ENCODE data around the gene CDKN3.
A peak's percentile ranks its signal among the peaks of the same experiment; 100 is the strongest.
"Not testable (repeated sequence)": the region's sequence is repeated elsewhere in the genome, so short reads cannot be mapped to it uniquely, and the experiment has no call there.

CDKN3 gene

GRCh38 chr14:54425068-54425467, 28.3 kb downstream of the CDKN3 start:
- DNase-seq: no peak

GRCh38 chr14:54425537-54426274, 28.9 kb downstream of the CDKN3 start:
- no peak for DNase-seq

DNA sequence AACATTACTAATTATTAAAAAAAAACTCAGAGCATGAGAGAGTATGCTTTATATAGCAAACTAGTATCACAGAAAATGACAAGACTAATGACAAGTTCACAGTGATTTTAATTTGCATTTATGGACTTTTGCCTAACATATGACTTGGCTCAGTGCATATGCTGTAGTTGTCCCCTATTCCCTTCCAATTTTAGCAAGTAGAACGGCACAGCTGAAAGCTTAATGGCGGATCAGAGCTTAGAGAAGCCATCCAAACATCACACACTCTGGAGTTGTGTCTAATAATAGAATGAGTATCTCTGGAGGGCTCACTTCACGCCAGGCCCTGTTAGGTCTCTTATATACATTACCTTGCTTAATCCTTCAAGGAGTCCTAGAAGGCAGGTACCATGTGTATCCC, 31.1 kb downstream of the CDKN3 start:
- DNase-seq: no peak

- no peak for DNase-seq
Measured at GRCh38 chr14:54428527-54428926, 31.7 kb downstream of the CDKN3 start.

- no peak for DNase-seq
Measured at GRCh38 chr14:54435500-54435981, 38.7 kb downstream of the CDKN3 start.

DNA sequence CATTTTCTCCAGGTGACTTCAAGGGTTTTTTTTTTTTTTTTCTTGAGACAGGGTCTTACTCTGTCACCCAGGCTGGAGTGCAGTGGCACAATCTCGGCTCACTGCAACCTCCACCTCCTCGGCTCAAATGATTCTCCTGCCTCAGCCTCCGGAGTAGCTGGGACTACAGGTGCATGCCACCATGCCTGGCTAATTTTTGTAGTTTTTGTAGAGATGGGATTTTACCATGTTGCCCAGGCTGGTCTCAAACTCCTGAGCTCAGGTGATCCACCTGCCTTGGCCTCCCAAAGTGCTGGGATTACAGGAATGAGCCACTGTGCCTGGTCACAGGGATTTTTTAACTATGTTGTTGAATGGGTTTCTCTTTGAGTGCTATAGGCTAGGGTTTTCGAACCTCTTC, 41.1 kb downstream of the CDKN3 start:
- not testable (repeated sequence) for DNase-seq

- DNase-seq: no peak
Measured at GRCh38 chr14:54438703-54439102, 41.9 kb downstream of the CDKN3 start.

- no peak for DNase-seq
Measured at GRCh38 chr14:54440037-54440436, 43.2 kb downstream of the CDKN3 start.

- DNase-seq: no peak
Measured at GRCh38 chr14:54440476-54440872, 43.7 kb downstream of the CDKN3 start.

GRCh38 chr14:54440873-54441868, 44.4 kb downstream of the CDKN3 start, which contains the start of gene CNIH1:
TSS of gene CNIH1 (minus strand) at chr14:54441374. CDS start at chr14:54441327, 47 bp downstream.
- peak; percentile 76 for DNase-seq

DNA sequence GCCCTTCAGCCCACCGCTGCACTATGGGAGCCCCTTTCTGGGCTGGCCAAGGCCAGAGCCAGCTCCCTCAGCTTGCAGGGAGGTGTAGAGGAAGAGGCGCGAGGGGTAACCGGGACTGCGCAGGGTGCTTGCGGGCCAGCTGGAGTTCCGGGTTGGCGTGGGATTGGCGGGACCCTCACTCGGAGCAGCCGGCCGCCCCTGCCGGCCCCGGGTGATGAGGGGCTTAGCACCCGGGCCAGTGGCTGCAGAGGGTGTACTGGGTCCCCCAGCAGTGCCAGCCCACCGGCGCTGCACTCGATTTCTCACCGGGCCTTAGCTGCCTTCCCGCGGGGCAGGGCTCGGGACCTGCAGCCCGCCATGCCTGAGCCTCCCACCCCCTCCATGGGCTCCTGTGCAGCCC, 46.2 kb downstream of the CDKN3 start:
- DNase-seq: not testable (repeated sequence)

DNA sequence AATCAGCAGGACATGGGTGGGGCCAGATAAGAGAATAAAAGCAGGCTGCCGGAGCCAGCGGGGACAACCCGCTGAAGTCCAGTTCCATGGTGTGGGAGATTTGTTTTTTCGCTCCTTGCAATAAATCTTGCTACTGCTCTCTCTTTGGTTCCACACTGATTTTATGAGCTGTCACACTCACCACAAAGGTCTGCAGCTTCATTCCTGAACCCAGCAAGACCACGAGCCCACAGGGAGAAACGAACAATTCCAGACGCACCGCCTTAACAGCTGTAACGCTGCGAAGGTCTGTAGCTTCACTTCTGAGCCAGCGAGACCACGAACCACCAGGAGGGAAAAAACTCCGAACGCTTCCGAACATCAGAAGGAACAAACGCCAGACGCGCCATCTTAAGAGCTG, 47.2 kb downstream of the CDKN3 start:
- DNase-seq: no peak

DNA sequence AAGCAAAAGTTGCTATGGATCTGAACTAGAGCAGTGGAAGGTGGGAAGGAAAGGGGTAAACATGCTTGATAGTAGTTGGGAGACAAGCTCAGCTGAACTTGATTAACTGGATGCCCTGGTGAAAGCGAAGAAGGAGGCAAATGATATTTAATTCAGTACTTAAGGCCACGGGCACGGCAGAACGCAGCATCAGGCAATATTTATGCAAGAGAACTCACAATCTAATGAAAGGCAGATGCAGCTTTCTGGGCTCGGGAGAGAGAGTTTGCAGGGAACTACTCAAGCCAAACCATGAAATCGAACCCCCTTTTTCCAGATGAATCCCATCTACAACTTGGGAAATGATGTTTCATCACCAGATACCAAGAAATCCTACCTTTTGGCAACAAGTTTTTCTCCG, 47.9 kb downstream of the CDKN3 start:
- DNase-seq: no peak

DNA sequence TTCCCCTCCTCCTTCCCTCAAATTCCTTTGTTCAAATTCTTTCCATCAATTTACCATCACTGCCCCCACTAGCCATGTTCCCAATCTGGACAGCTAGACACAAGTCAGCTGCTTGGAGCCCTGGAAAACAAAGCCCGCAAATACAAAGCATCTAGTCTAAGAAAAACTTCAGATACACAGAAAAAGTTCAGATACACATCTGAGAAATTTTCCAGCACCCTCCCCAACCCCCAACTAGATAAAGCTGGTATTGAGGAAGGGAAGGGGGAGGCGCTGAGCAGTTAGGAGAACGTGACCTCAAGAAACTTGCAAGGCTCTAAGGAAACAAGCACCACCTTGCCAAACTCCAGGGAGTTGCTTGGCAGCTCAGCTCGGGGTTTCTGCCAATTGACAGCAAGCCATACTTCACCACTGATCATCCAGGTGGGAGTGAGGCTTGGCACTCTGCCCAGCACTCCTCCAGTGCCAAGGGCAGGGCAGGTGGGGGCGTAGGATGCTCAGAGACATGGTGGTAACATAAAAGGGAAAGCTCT, 49.4 kb downstream of the CDKN3 start:
- DNase-seq: no peak

DNA sequence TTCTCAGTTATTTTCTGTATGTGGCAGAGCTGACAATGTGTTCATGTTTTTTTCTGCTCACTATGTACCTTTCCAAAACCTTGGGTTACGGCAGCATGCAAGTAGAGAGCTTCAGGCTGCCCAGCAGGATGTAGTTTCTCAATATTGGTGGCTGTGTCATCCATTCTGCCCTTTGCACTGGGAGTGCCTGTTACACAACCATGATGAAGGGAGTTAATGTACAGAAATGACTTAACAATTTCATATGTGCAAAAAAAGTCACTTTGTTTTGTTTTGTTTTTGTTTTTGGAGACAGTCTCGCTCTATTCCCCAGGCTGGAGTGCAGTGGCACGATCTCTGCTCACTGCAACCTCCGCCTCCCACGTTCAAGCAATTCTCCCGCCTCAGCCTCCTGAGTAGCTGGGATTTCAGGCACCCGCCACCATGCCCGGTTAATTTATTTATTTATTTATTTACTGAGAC, 50.5 kb downstream of the CDKN3 start:
- DNase-seq: no peak

- DNase-seq: no peak
Measured at GRCh38 chr14:54450535-54450934, 53.7 kb downstream of the CDKN3 start.

DNA sequence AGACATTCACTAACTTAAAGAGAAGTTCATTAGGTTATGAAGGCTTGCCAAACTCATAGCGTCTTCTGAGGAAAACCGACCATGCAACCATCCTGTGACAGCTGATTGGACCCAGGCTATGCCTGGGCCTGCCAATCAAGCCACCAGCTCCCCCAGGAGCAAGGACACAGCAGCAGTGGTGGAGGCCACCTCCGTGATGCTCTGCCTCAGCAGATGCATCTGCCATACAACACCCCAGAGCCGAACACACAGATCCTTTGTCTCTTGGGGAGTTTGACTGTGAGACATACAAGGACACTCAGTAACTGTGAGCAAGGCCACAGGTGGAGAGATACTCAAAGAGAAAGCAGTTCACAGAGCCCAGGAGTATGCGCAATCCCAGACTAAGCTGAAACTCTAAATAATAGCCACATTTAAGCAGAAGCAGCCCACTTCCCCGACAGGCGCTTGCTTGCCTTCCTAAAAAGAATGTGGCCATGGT, 54.4 kb downstream of the CDKN3 start:
- DNase-seq: no peak

DNA sequence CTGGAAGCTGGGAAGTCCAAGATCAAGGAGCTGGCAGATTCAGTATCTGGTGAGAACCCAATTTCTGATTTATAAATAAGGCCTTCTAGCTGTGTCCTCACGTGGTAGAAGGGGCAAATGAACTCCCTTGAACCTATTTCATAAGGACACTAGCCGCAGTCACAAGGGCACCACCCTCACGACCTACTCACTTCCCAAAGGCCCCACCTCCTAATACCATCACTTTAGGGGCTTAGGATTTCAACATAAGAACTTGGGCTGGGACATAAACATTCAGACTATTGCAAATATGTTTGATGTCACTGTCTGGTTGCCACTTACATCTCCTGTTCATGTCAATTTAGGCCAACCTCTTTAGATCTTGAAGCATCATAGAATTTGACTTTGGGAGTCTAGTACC, 55.2 kb downstream of the CDKN3 start:
- DNase-seq: no peak

DNA sequence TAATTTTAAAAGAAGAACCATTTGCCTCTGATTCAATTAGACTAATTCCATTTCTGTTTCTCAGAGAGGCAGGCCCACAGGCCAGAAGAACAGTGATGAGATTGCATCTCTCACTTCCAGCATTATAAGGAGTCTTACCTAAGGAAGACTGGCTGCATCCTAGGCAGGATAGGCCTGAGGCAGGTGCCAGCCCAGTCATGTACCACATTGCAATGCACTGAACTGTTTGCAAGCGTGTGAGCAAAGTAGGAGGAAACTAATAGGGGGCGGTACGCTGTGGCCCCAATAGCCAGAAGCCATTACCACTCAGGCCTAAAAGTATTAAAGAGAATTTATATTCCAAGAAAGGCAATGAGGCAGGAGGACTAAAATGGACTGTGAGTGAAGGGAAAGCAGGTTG, 56.4 kb downstream of the CDKN3 start:
- no peak for DNase-seq

- not testable (repeated sequence) for DNase-seq
Measured at GRCh38 chr14:54453990-54454389, 57.2 kb downstream of the CDKN3 start.

GRCh38 chr14:54455363-54455762, 58.6 kb downstream of the CDKN3 start:
- DNase-seq: no peak

DNA sequence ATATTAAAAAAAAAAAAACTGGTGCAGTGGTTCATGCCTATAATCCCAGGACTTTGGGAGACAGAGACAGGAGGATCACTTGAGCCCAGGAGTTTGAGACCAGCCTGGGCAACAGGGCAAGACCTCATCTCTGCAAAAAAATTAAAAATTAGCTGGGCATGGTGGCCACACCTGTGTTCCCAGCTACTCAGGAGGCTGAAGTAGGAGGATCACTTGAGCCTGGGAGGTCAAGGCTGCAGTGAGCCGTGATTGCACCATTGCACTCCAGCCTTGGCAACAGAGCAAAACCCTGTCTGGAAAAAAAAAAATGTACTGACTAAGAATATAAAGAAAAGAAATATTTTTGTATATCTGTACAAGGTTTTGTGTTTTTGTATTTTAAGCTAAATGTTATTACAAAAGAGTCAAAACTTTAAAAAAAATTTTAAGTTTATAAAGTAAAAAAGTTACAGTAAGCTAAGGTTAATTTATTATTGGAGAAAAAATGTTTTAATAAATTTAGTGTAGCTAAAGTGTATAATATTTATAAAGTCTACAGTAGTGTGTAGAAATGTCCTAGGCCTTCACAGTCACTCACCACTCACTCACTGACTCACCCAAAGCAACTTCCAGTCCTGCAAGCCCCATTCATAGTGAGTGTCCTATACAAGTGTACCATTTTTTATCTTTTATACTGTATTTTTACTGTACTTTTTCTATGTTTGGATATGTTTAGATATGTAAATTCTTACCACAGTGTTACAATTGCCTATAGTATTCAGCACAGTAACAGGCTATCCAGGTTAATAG, 60.2 kb downstream of the CDKN3 start:
- DNase-seq: not testable (repeated sequence)

All from NCI-H524 treated with DMSO at 0.1 percent for 48 hours (cell line).